Kidney epithelial cell (primary cell): Measurements from ENCODE around the gene ZPBP2. TPM values are rescaled to one million over a fixed set of nuclear protein-coding genes. Genes with fewer than 3 reads are reported as not detected.
"Not testable (repeated sequence)": the region's sequence is repeated elsewhere in the genome, so short reads cannot be mapped to it uniquely, and the experiment has no call there.

Experiments used
- DNase-seq: peaks from one replicate; pipeline ENCODE4 v3.0.0-alpha.2; 2010; ENCODE audit warnings: low read depth
- H3K27me3 ChIP-seq: 2 replicates; pipeline ENCODE4 v1.6.0; 2011; ENCODE audit warnings: low read length; ENCODE audit not compliant: control insufficient read depth, insufficient read depth
- H3K36me3 ChIP-seq: 2 replicates; pipeline ENCODE4 v1.5.1; 2011; ENCODE audit warnings: low read length; ENCODE audit not compliant: control insufficient read depth, insufficient read depth
- H3K4me3 ChIP-seq: 2 replicates; pipeline ENCODE4 v1.5.1; 2011; ENCODE audit warnings: low read depth, mild to moderate bottlenecking, control low read depth, low read length
- CTCF ChIP-seq: IDR thresholded peaks from 2 replicates; pipeline ENCODE4 v1.5.1; 2011; ENCODE audit warnings: mild to moderate bottlenecking, moderate library complexity, low read length, control low read depth, inconsistent platforms; ENCODE audit not compliant: insufficient read depth, poor library complexity, severe bottlenecking
- total RNA-seq: library from RNA; depleted of rRNA; stranded (reverse); fragments of >200 nt; gene quantifications from 2 replicates; pipeline ENCODE4 v1.2.3, GENCODE V29; 2015

The ZPBP2 gene
- total RNA-seq, 1 donor from 2014 or later = not detected

DNA sequence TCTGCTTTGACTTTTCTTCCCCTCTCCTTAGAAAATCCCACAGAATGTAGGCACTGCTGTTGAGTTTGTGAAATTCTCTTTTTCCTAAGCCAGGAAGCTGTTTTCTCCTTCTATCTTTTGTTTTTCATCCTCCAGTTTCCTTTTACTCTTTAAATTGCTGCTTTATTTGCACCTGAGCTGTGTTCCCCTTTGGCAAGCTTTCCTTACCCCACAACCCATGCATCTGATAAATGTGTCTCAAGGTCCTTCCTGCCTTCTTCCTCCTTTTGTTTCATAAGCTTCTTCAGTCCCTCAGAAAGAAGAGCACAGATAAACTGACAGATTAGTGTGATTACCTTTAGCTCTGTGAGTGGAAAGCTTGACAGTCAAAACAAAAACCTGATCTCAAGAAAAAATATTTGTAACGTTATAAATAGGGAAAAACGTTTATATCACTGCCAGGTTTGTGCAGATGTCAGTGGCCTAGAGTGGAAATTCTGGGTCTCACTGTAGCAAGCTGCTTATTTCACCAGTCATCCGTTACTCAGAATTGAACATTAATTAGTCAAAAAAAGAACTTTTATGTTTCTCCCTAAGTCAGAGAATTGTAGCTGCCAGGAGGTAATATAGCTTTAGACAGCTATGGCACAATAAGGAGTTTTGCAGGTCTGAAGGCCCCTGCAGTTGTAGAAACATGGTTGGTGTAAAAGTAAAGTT lies 26.8 kb downstream of the ZPBP2 start:
- Histone ChIP-seq H3K27me3 (peaks cover 7% of the 10 kb centered on the region), H3K36me3 (no peaks in the 10 kb centered on the region), H3K4me3 (no peak overlapping the region)
- no peak for DNase-seq
- no peak for TF ChIP-seq CTCF

- no peak for DNase-seq
- H3K4me3 ChIP-seq = no peak overlapping the region
- H3K36me3 ChIP-seq = no peaks in the 10 kb centered on the region
- TF ChIP-seq CTCF = no peak
- H3K27me3 ChIP-seq = no peaks in the 10 kb centered on the region
These were observed 30.1 kb downstream of the ZPBP2 start for GRCh38 chr17:39898088-39898487.

GRCh38 chr17:39899215-39899614 lies 31.2 kb downstream of the ZPBP2 start:
- no peaks in the 10 kb centered on the region for H3K27me3 ChIP-seq
- no peak overlapping the region for H3K4me3 ChIP-seq
- DNase-seq = no peak
- TF ChIP-seq CTCF = no peak
- H3K36me3 ChIP-seq = no peaks in the 10 kb centered on the region

DNA sequence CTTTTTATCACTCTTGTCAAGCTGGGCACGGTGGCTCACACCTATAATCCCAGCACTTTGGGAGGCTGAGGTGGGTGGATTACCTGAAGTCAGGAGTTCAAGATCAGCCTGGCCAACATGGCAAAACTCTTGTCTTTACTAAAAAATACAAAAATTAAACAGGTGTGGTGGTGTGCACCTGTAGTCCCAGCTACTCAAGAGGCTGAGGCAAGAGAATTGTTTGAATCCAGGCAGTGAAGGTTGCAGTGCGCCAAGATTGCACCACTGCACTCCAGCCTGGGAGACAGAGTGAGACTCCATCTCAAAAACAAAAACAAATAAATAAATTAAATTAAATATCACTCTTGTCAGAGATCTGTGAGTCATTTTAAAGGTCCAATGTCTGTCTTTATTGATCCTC lies 34.0 kb downstream of the ZPBP2 start:
- H3K27me3 ChIP-seq, H3K4me3 ChIP-seq, DNase-seq, H3K36me3 ChIP-seq: not testable (repeated sequence)

DNA sequence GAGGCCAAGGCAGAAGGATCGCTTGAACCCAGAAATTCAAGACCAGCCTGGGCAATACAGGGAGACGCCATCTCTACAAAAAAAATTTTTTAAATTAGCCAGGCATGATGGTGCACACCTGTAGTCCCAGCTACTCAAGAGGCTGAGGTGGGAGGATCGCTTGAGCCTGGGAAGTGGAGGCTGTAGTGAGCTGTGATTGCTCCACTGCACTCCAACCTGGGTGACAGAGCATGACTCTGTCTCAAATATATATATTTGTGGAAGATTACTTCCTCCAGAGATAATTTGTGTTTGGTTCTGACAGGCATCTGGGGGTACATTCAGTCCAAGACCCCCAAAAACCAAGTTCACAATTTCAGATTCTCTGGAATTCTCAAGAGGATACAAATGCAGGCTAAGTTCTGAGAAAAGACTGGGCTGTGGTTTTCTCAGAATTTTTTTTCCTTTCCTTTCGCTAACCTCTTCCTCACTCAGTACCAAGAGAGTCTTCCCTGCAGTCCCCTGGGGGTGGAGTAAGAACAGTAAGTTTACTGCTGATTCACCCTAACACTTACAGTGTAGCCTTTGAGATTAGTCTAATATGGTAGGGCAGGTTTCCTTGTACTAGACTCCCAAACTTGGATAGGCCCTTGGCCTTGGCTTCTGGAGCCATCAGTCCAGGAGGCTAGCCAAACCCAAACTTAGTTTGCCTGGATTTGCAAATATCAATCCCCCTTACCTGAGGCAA lies 35.3 kb downstream of the ZPBP2 start:
- H3K4me3 ChIP-seq = no peak overlapping the region
- H3K27me3 ChIP-seq = no peaks in the 10 kb centered on the region
- no peak for DNase-seq
- TF ChIP-seq CTCF = no peak
- no peaks in the 10 kb centered on the region for H3K36me3 ChIP-seq

- H3K27me3 ChIP-seq = no peaks in the 10 kb centered on the region
- no peaks in the 10 kb centered on the region for H3K36me3 ChIP-seq
- no peak for DNase-seq
- H3K4me3 ChIP-seq = no peak overlapping the region
- TF ChIP-seq CTCF = no peak
These were observed 36.9 kb downstream of the ZPBP2 start for GRCh38 chr17:39904990-39905288.
